ENCODE measurements around the gene CDT1. TPM values are rescaled to one million over a fixed set of nuclear protein-coding genes. Genes with fewer than 3 reads are reported as not detected.
"Not testable (repeated sequence)": the region's sequence is repeated elsewhere in the genome, so short reads cannot be mapped to it uniquely, and the experiment has no call there.

CDT1 gene
- total and polyA plus RNA-seq, 9 donors, result 2.7 to 17.3 (median 12.1) TPM

DNA sequence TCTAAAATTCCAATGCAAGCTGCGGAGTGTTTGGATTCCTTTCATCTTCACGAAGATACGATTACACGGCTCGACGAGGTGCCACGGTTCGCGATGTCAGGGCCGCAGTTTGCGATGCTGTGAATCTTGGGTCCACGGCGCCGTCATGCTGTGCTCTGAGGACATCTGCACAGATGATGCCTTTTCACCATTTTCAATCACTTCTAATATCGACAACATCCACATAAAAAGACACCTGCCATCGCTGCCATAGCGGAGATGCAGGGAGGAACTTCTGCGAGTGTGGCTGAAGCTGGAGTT is 14.9 kb downstream of the CDT1 start:
- H3K36me3 ChIP-seq (ENCODE audit: control insufficient read depth, insufficient read depth, low read length), result peaks cover 22% of the 10 kb centered on the region
- no peaks in the 10 kb centered on the region for H3K27me3 ChIP-seq (ENCODE audit: control insufficient read depth, insufficient read depth, low read length)

DNA sequence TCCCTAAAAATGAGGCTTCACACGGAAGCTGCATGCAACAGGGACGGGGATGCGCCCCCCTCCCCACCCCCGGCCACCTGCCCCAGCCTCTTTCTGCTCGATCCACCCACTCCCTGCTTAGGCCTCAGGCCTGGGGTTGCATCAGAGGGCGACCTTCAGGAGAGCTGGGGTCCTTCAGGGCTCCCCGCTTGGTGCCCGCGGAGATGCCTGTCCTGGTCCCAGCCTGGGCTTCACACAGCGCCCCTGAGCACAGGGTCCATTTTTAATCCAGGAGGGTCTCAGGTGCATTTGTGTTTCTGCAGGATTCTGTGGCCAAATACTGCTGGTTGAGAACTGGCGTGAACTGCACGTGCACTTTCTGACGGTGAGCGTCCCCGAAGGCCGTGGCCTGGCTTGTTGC is 15.5 kb downstream of the CDT1 start:
- H3K36me3 ChIP-seq (ENCODE audit: control insufficient read depth, insufficient read depth, low read length), result peaks cover 25% of the 10 kb centered on the region
- no peaks in the 10 kb centered on the region for H3K27me3 ChIP-seq (ENCODE audit: control insufficient read depth, insufficient read depth, low read length)
- 80% methylated on average over 8 of the region's 16 CpGs for WGBS (ENCODE audit: insufficient coverage)
- DNase-seq, result no peak
- peaks cover 10% of the 10 kb centered on the region for H3K4me1 ChIP-seq (ENCODE audit: control insufficient read depth, insufficient read depth, low read length)
- no peaks in the 10 kb centered on the region for H3K9me3 ChIP-seq (replicated peaks; ENCODE audit: control insufficient read depth, low read depth, low read length)
- no peak overlapping the region for H3K4me3 ChIP-seq (ENCODE audit: low read length)
- no peak overlapping the region for H3K27ac ChIP-seq (ENCODE audit: low read length)

More for the DNA sequence above, 14.9 kb downstream of the CDT1 start:
- Histone ChIP-seq H3K4me3 (ENCODE audit: low read length) (no peak overlapping the region), H3K4me1 (ENCODE audit: control insufficient read depth, insufficient read depth, low read length) (peaks cover 10% of the 10 kb centered on the region), H3K27ac (ENCODE audit: low read length) (no peak overlapping the region), H3K9me3 (replicated peaks; ENCODE audit: control insufficient read depth, low read depth, low read length) (no peaks in the 10 kb centered on the region)
- 72% methylated on average over 16 of the region's 18 CpGs for WGBS (ENCODE audit: insufficient coverage)
- DNase-seq, result no peak

DNA sequence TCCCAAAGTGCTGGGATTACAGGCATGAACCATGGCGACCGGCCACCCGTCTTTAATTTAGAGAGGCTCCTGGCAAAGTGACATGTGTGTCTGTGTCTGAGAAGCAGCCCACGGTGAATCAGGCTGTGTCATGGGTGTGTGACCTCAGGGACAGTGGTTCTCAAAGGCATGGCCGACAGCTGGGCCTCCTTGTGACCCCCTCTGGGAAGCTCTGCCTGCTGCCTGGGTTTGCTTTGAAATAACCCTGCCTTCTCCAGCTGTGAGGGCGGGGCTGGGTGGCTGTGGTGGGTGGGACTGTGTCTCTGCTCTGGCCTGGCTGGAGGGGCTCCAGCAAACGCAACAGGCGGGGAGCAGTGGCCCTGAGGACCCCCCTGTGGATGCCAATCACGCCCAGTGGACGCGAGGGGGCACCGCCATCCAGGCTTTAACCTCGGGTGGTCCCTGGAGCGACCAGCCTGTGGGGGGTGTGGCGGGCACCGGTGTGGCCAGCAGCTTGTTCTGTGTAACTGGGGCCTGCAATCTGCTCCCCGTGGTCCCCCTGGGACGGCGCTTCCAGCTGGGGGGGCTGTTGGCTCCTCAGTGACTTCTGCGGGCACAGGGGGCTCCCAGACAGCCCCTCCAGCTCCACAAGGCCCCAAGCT is 16.9 kb downstream of the CDT1 start:
- Histone ChIP-seq H3K4me1 (ENCODE audit: control insufficient read depth, insufficient read depth, low read length) (peaks cover 10% of the 10 kb centered on the region), H3K27me3 (ENCODE audit: control insufficient read depth, insufficient read depth, low read length) (no peaks in the 10 kb centered on the region), H3K4me3 (ENCODE audit: low read length) (no peak overlapping the region), H3K27ac (ENCODE audit: low read length) (no peak overlapping the region), H3K9me3 (replicated peaks; ENCODE audit: control insufficient read depth, low read depth, low read length) (no peaks in the 10 kb centered on the region), H3K36me3 (ENCODE audit: control insufficient read depth, insufficient read depth, low read length) (peaks cover 31% of the 10 kb centered on the region)
- DNase-seq, result no peak
- WGBS (ENCODE audit: insufficient coverage), result 66% methylated on average over 16 of the region's 20 CpGs

- Histone ChIP-seq H3K4me3 (ENCODE audit: low read length) (no peak overlapping the region), H3K4me1 (ENCODE audit: control insufficient read depth, insufficient read depth, low read length) (peaks cover 5% of the 10 kb centered on the region), H3K27me3 (ENCODE audit: control insufficient read depth, insufficient read depth, low read length) (no peaks in the 10 kb centered on the region), H3K9me3 (replicated peaks; ENCODE audit: control insufficient read depth, low read depth, low read length) (no peaks in the 10 kb centered on the region), H3K27ac (ENCODE audit: low read length) (no peak overlapping the region), H3K36me3 (ENCODE audit: control insufficient read depth, insufficient read depth, low read length) (peaks cover 34% of the 10 kb centered on the region)
- WGBS (ENCODE audit: insufficient coverage), result 84% methylated on average over 17 of the region's 22 CpGs
- no peak for DNase-seq
Measured at GRCh38 chr16:88821168-88821850, 17.7 kb downstream of the CDT1 start.

DNA sequence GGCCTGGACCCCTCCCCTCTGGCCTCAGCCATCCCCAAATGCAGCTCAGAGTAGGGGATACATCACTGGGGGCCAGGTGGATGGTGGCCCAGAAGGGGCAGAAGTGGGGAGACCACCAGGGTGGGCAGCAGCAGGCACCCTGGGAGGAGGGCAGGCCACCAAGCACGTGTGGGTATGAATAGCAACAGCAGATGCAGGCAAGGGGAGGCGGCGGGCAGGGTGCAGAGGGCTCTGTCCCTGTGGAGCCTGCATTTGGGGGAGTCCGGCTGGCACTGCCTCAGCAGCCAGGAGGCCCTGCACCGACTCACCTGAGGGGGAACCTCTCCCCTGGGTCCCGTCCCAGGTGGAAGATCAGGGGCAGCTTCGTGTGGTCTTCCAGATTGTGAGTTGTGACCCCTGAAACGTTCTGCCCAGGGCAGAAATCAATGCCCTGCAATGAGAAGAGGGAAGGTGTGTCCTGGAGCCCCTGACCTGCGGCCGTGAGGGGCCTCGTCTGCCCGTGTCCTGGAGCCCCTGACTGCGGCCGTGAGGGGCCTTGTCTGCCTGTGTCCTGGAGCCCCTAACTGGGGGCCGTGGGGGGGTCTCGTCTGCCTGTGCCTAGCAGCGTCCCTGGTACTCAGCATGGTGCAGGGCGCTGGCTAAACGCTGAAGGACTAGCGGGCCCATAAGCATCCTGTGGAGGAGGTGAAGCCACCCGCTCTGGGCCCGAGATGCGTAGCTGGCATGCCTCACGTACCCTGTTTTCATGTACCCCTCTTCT is 18.9 kb downstream of the CDT1 start:
- H3K4me3 ChIP-seq (ENCODE audit: low read length), result no peak overlapping the region
- 92% methylated on average over 18 of the region's 24 CpGs for WGBS (ENCODE audit: insufficient coverage)
- no peak for DNase-seq
- no peak overlapping the region for H3K27ac ChIP-seq (ENCODE audit: low read length)
- H3K9me3 ChIP-seq (replicated peaks; ENCODE audit: control insufficient read depth, low read depth, low read length), result no peaks in the 10 kb centered on the region
- H3K36me3 ChIP-seq (ENCODE audit: control insufficient read depth, insufficient read depth, low read length), result peaks cover 42% of the 10 kb centered on the region
- H3K4me1 ChIP-seq (ENCODE audit: control insufficient read depth, insufficient read depth, low read length), result peaks cover 5% of the 10 kb centered on the region
- no peaks in the 10 kb centered on the region for H3K27me3 ChIP-seq (ENCODE audit: control insufficient read depth, insufficient read depth, low read length)

GRCh38 chr16:88823646-88824045 is 20.1 kb downstream of the CDT1 start:
- not testable (repeated sequence) for H3K27me3 ChIP-seq (ENCODE audit: control insufficient read depth, insufficient read depth, low read length); DNase-seq; H3K27ac ChIP-seq (ENCODE audit: low read length); H3K4me1 ChIP-seq (ENCODE audit: control insufficient read depth, insufficient read depth, low read length); H3K9me3 ChIP-seq (replicated peaks; ENCODE audit: control insufficient read depth, low read depth, low read length); H3K4me3 ChIP-seq (ENCODE audit: low read length)
- H3K36me3 ChIP-seq (ENCODE audit: control insufficient read depth, insufficient read depth, low read length), result peaks cover 48% of the 10 kb centered on the region
- 96% methylated on average over 26 of the region's 31 CpGs for WGBS (ENCODE audit: insufficient coverage)

- Histone ChIP-seq H3K27ac (ENCODE audit: low read length) (no peak overlapping the region), H3K4me1 (ENCODE audit: control insufficient read depth, insufficient read depth, low read length) (peaks cover 5% of the 10 kb centered on the region), H3K36me3 (ENCODE audit: control insufficient read depth, insufficient read depth, low read length) (peaks cover 50% of the 10 kb centered on the region), H3K27me3 (ENCODE audit: control insufficient read depth, insufficient read depth, low read length) (no peaks in the 10 kb centered on the region), H3K4me3 (ENCODE audit: low read length) (no peak overlapping the region), H3K9me3 (replicated peaks; ENCODE audit: control insufficient read depth, low read depth, low read length) (no peaks in the 10 kb centered on the region)
- no peak for DNase-seq
- WGBS (ENCODE audit: insufficient coverage), result 83% methylated on average over 22 of the region's 33 CpGs
Measured at GRCh38 chr16:88824256-88825077, 20.9 kb downstream of the CDT1 start.

DNA sequence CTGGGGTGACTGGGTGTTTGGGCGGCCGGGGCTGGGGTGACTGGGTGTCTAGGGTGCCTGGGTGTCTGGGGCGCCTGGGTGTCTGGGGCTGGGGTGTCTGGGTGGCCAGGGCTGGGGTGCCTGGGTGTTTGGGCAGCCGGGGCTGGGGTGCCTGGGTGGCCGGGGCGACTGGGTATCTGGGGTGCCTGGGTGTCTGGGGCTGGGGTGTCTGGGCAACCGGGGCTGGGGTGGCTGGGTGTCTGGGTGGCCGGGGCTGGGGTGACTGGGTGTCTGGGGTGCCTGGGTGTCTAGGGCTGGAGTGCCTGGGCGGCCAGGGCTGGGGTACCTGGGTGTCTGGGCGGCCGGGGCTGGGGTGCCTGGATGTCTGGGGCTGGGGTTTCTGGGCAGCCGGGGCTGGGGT is 21.6 kb downstream of the CDT1 start:
- Histone ChIP-seq H3K27ac (ENCODE audit: low read length) (no peak overlapping the region), H3K36me3 (ENCODE audit: control insufficient read depth, insufficient read depth, low read length) (peaks cover 52% of the 10 kb centered on the region), H3K4me1 (ENCODE audit: control insufficient read depth, insufficient read depth, low read length) (peaks cover 5% of the 10 kb centered on the region), H3K27me3 (ENCODE audit: control insufficient read depth, insufficient read depth, low read length) (no peaks in the 10 kb centered on the region), H3K4me3 (ENCODE audit: low read length) (no peak overlapping the region), H3K9me3 (replicated peaks; ENCODE audit: control insufficient read depth, low read depth, low read length) (no peaks in the 10 kb centered on the region)
- DNase-seq, result no peak
- 95% methylated on average over 11 of the region's 12 CpGs for WGBS (ENCODE audit: insufficient coverage)

DNA sequence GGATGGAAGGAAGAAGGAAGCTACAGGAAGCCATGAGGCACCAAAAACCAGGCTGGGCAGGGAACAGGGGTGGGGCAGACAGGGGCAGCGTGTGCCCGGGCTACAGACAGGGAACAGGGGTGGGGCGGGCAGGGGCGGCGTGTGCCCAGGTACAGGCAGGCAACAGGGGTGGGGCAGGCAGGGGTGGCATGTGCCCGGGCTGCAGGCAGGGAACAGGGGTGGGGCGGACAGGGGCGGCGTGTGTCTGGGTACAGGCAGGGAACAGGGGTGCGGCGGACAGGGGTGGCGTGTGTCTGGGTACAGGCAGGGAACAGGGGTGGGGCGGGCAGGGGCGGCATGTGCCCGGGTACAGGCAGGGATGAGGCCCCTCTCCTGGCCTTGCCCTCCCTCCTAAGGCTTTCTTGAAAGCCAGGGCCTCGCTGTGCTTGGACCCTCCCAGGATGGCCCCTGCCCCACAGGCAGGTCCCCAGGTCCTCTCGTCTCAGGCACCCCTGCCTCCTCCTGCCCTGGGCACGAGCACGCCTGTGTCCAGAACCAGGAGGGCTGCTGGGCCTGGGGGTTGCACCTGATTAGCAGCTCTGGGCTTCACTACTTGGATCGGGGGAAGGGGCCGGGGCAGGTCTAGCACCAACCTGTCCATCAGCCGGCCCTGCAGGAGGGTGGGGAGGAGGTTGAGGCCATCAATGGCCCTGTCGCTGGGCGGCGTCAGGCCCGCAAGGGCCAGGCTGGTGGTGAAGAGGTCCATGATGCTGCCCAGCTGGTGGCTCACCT is 22.7 kb downstream of the CDT1 start:
- peaks cover 48% of the 10 kb centered on the region for H3K36me3 ChIP-seq (ENCODE audit: control insufficient read depth, insufficient read depth, low read length)
- H3K4me3 ChIP-seq (ENCODE audit: low read length), result no peak overlapping the region
- 89% methylated on average over 20 of the region's 26 CpGs for WGBS (ENCODE audit: insufficient coverage)
- H3K9me3 ChIP-seq (replicated peaks; ENCODE audit: control insufficient read depth, low read depth, low read length), result no peaks in the 10 kb centered on the region
- H3K4me1 ChIP-seq (ENCODE audit: control insufficient read depth, insufficient read depth, low read length), result no peaks in the 10 kb centered on the region
- H3K27me3 ChIP-seq (ENCODE audit: control insufficient read depth, insufficient read depth, low read length), result no peaks in the 10 kb centered on the region
- no peak for DNase-seq
- H3K27ac ChIP-seq (ENCODE audit: low read length), result no peak overlapping the region

All from muscle of leg (tissue), 11 donors.